OCI-LY3 (cell line): ENCODE measurements around the gene APOL2.

Experiments
- EZH2phosphoT487 ChIP-seq: fragments of 200-600 bp; shearing (Covaris generic); IDR thresholded peaks from 2 replicates; pipeline ENCODE4 v1.6.1; 2018; ENCODE audit warnings: antibody characterized with exemption, mixed run types, low read depth
- TF ChIP-seq, protein P1 (sequence below): fragments of 200-600, 300-600 bp; sonication (generic); IDR thresholded peaks from 2 replicates; pipeline ENCODE4 v1.5.1; 2014; ENCODE audit warnings: antibody characterized with exemption, low read length, low read depth

DNA sequence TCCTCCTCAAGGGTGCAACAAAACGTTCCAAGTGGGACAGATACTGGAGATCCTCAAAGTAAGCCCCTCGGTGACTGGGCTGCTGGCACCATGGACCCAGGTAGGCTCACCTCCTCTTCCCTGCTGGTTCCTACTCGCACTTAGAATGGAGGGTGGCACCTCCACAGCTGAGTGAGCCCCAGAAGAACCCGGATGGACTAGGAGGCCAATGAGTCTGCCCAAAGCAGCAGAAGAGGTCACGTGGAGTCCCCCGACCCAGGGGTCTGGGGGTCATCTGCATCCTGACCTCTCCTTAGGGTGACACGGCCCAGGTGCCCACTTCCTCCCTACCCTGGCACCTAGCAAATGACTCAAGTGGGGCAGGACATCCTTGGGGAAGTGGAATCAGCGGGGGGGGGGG is 18.0 kb upstream of the APOL2 start:
- TF ChIP-seq, protein P1, sequence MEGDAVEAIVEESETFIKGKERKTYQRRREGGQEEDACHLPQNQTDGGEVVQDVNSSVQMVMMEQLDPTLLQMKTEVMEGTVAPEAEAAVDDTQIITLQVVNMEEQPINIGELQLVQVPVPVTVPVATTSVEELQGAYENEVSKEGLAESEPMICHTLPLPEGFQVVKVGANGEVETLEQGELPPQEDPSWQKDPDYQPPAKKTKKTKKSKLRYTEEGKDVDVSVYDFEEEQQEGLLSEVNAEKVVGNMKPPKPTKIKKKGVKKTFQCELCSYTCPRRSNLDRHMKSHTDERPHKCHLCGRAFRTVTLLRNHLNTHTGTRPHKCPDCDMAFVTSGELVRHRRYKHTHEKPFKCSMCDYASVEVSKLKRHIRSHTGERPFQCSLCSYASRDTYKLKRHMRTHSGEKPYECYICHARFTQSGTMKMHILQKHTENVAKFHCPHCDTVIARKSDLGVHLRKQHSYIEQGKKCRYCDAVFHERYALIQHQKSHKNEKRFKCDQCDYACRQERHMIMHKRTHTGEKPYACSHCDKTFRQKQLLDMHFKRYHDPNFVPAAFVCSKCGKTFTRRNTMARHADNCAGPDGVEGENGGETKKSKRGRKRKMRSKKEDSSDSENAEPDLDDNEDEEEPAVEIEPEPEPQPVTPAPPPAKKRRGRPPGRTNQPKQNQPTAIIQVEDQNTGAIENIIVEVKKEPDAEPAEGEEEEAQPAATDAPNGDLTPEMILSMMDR, result no peak
- no peak for TF ChIP-seq EZH2phosphoT487
